CD14-positive monocyte (primary cell): ENCODE measurements around the gene BTBD9. TPM values are rescaled to one million over a fixed set of nuclear protein-coding genes. Genes with fewer than 3 reads are reported as not detected.
A peak's percentile ranks its signal among the peaks of the same experiment; 100 is the strongest.

ENCODE experiments used
- DNase-seq, 3 donors: peaks; one replicate each; pipeline ENCODE4 v3.0.0-alpha.2; 2011 to 2022
- H2AFZ ChIP-seq: 2 replicates; pipeline ENCODE4 v1.6.0; 2012; ENCODE audit warnings: mild to moderate bottlenecking, low read depth, low read length, inconsistent platforms; ENCODE audit not compliant: insufficient read depth, poor library complexity, severe bottlenecking
- H3K27ac ChIP-seq, 2 donors: 1 replicate in 1 of 2; 2 replicates in 1 of 2; pipeline ENCODE4 v1.5.1; 2012 to 2013; ENCODE audit warnings: low read length in 2 of 2, control low read depth in 1 of 2, inconsistent platforms in 1 of 2, low read depth in 1 of 2, mild to moderate bottlenecking in 1 of 2
- H3K27me3 ChIP-seq, 2 donors: one replicate each; pipeline versions ENCODE4 v1.6.0 to v1.6.1; 2011 to 2013; ENCODE audit warnings: low read length in 2 of 2; ENCODE audit not compliant: control insufficient read depth in 2 of 2, insufficient read depth in 2 of 2
- H3K36me3 ChIP-seq, 2 donors: replicated peaks in 1 of 2; 1 replicate in 1 of 2; 2 replicates in 1 of 2; pipeline versions ENCODE4 v1.5.1 to v1.6.1; 2012 to 2013; ENCODE audit warnings: low read length in 2 of 2, control low read depth in 1 of 2, inconsistent platforms in 1 of 2, mild to moderate bottlenecking in 1 of 2; ENCODE audit not compliant: insufficient read depth in 2 of 2, control insufficient read depth in 1 of 2
- H3K4me1 ChIP-seq, 2 donors: 1 replicate in 1 of 2; 2 replicates in 1 of 2; pipeline versions ENCODE4 v1.5.1 to v1.6.1; 2012 to 2013; ENCODE audit warnings: low read length in 2 of 2, control low read depth in 1 of 2, inconsistent platforms in 1 of 2, mild to moderate bottlenecking in 1 of 2, moderate library complexity in 1 of 2; ENCODE audit not compliant: insufficient read depth in 2 of 2, control insufficient read depth in 1 of 2
- H3K4me2 ChIP-seq: replicated peaks from 2 replicates; pipeline ENCODE3; 2012; ENCODE audit warnings: low read length, moderate library complexity, mild to moderate bottlenecking; ENCODE audit not compliant: poor library complexity, severe bottlenecking; ENCODE audit errors: extremely low read depth
- H3K4me3 ChIP-seq, 3 experiments: fragments of 200-600 bp in 1 of 3; sonication (generic) in 1 of 3; replicated peaks in 1 of 3; 1 replicate in 2 of 3; 2 replicates in 1 of 3; pipeline ENCODE4 v1.5.1; 2011 to 2013; ENCODE audit warnings: low read length in 3 of 3, mild to moderate bottlenecking in 3 of 3, control low read depth in 2 of 3, low read depth in 2 of 3, inconsistent platforms in 1 of 3, moderate library complexity in 1 of 3
- H3K79me2 ChIP-seq: 2 replicates; pipeline ENCODE4 v1.6.0; 2012; ENCODE audit warnings: mild to moderate bottlenecking, control low read depth, inconsistent platforms, low read length, moderate library complexity; ENCODE audit not compliant: insufficient read depth
- H3K9ac ChIP-seq: 2 replicates; pipeline ENCODE4 v1.6.0; 2017; ENCODE audit warnings: low read length, mild to moderate bottlenecking; ENCODE audit not compliant: insufficient read depth, poor library complexity, severe bottlenecking
- H3K9me3 ChIP-seq, 2 donors: replicated peaks in 1 of 2; 1 replicate in 1 of 2; 2 replicates in 1 of 2; pipeline versions ENCODE4 v1.5.1 to v1.6.1; 2012 to 2013; ENCODE audit warnings: low read length in 2 of 2, control low read depth in 1 of 2; ENCODE audit not compliant: control insufficient read depth in 1 of 2, insufficient read depth in 1 of 2
- H4K20me1 ChIP-seq: 2 replicates; pipeline ENCODE4 v1.6.0; 2012; ENCODE audit warnings: mild to moderate bottlenecking, low read length, control low read depth, moderate library complexity; ENCODE audit not compliant: insufficient read depth
- H3K27ac Mint-ChIP-seq, 7 donors: one replicate each; pipeline ENCODE4 v1.8.0; 2020; ENCODE audit warnings: mild to moderate bottlenecking in 7 of 7, mixed read lengths in 7 of 7, moderate library complexity in 6 of 7, inconsistent platforms in 2 of 7
- H3K27me3 Mint-ChIP-seq, 3 donors: one replicate each; pipeline ENCODE4 v1.8.0; 2021 to 2022; ENCODE audit warnings: low read depth in 3 of 3, mild to moderate bottlenecking in 3 of 3, mixed read lengths in 3 of 3, moderate library complexity in 3 of 3, inconsistent platforms in 1 of 3
- H3K36me3 Mint-ChIP-seq, 2 donors: one replicate each; pipeline ENCODE4 v1.8.0; 2020; ENCODE audit warnings: mixed read lengths in 2 of 2, inconsistent platforms in 1 of 2, mild to moderate bottlenecking in 1 of 2
- H3K4me1 Mint-ChIP-seq: one replicate; pipeline ENCODE4 v1.8.0; 2020; ENCODE audit warnings: mild to moderate bottlenecking, mixed read lengths
- H3K4me3 Mint-ChIP-seq, 2 donors: one replicate each; pipeline ENCODE4 v1.8.0; 2020; ENCODE audit warnings: mild to moderate bottlenecking in 2 of 2, mixed read lengths in 2 of 2, moderate library complexity in 1 of 2
- H3K9me3 Mint-ChIP-seq, 7 donors: one replicate each; pipeline ENCODE4 v1.8.0; 2020 to 2022; ENCODE audit warnings: mixed read lengths in 7 of 7, mild to moderate bottlenecking in 6 of 7, moderate library complexity in 6 of 7, inconsistent platforms in 2 of 7
- CTCF ChIP-seq: fragments of 200-600 bp; IDR thresholded peaks from one replicate; pipeline ENCODE4 v1.8.0; 2022; ENCODE audit warnings: antibody characterized with exemption, mild to moderate bottlenecking
- WGBS: methylation state at CpG from one replicate; pipeline ENCODE4 v1.1.5; 2013; ENCODE audit warnings: missing lambda C conversion rate; ENCODE audit not compliant: insufficient coverage; 5-methylcytosine and 5-hydroxymethylcytosine counted together
- intact Hi-C, 2 donors: fragments of 100-400 bp; cut with micrococcal nuclease; formaldehyde crosslinking; loops; one replicate each; pipeline versions ENCODE4 v1.15.0 to v1.15.1; 2023
- polyA plus RNA-seq, 3 donors: library from polyadenylated mRNA; depleted of rRNA in 1 of 3; unstranded in 2 of 3; stranded (reverse) in 1 of 3; fragments of 300-500 nt in 2 of 3; fragments of >200 nt in 1 of 3; fragmentation: Illumina TruSeq in 2 of 3; gene quantifications; 1 replicate in 2 of 3; 2 replicates in 1 of 3; pipeline ENCODE4 v1.2.3, GENCODE V29; 2012 to 2021

BTBD9 gene
- polyA plus RNA-seq, 3 donors: 5.2 to 7.5 (median 6.2) TPM

- peaks cover 8 to 24% of the 10 kb centered on the region in 2 donors for H3K36me3 Mint-ChIP-seq
- H3K79me2 ChIP-seq: no peaks in the 10 kb centered on the region
- WGBS: no CpG with 5 or more reads among the region's 2 CpGs
- no peaks in the 10 kb centered on the region for H3K27me3 Mint-ChIP-seq
- no peak overlapping the region for H3K27ac Mint-ChIP-seq
- H3K4me2 ChIP-seq: no peak overlapping the region
- H3K9me3 ChIP-seq: no peaks in the 10 kb centered on the region
- H3K27me3 ChIP-seq: no peaks in the 10 kb centered on the region
- H3K9me3 Mint-ChIP-seq: no peaks in the 10 kb centered on the region
- no peak overlapping the region for H3K27ac ChIP-seq
- H3K4me3 ChIP-seq: no peak overlapping the region
- no peak overlapping the region for H3K4me3 Mint-ChIP-seq
- H4K20me1 ChIP-seq: no peaks in the 10 kb centered on the region
- no peak overlapping the region for H3K9ac ChIP-seq
- peaks cover 3% of the 10 kb centered on the region for H3K4me1 Mint-ChIP-seq
- intact Hi-C loops: no loop called here
- TF ChIP-seq CTCF: peak; percentile 29
- H3K36me3 ChIP-seq: peaks cover 2% of the 10 kb centered on the region in 2 donors
- no peak overlapping the region for H2AFZ ChIP-seq
- DNase-seq: no peak
- H3K4me1 ChIP-seq: no peaks in the 10 kb centered on the region
Measured at GRCh38 chr6:38570750-38571149, 69.0 kb downstream of the BTBD9 start.

GRCh38 chr6:38567436-38567835, 72.3 kb downstream of the BTBD9 start:
- Histone ChIP-seq H3K4me1 (no peaks in the 10 kb centered on the region), H3K27me3 (no peaks in the 10 kb centered on the region), H4K20me1 (no peaks in the 10 kb centered on the region), H3K27ac (no peak overlapping the region), H3K79me2 (no peaks in the 10 kb centered on the region), H2AFZ (no peak overlapping the region), H3K4me3 (no peak overlapping the region), H3K4me2 (no peak overlapping the region), H3K9me3 (no peaks in the 10 kb centered on the region), H3K9ac (no peak overlapping the region), H3K36me3 (peaks cover 0 to 2% of the 10 kb centered on the region in 2 donors)
- intact Hi-C loops: no loop called here
- peaks cover 8 to 20% of the 10 kb centered on the region in 2 donors for H3K36me3 Mint-ChIP-seq
- H3K27ac Mint-ChIP-seq: no peak overlapping the region
- no peak overlapping the region for H3K4me3 Mint-ChIP-seq
- H3K4me1 Mint-ChIP-seq: peaks cover 3% of the 10 kb centered on the region
- no peak for DNase-seq
- peaks cover 0 to 2% (median 0%) of the 10 kb centered on the region in 3 donors for H3K27me3 Mint-ChIP-seq
- no peak for TF ChIP-seq CTCF
- H3K9me3 Mint-ChIP-seq: no peaks in the 10 kb centered on the region
- WGBS: no CpG with 5 or more reads among the region's 5 CpGs
